ENCODE results near the gene ZNF648.

Gene ZNF648

GRCh38 chr1:182062223-182062622, 711 bp upstream of the ZNF648 start:
- Histone ChIP-seq H3K9me3 (no peaks in the 10 kb centered on the region), H3K4me3 (no peak overlapping the region), H3K4me1 (no peaks in the 10 kb centered on the region), H3K27ac (no peak overlapping the region), H3K36me3 (no peaks in the 10 kb centered on the region), H3K27me3 (peaks cover 0 to 27% of the 10 kb centered on the region in 2 donors)
- TF ChIP-seq CTCF (IDR thresholded peaks at IDR 0.05), result no peak
- DNase-seq, result no peak
- intact Hi-C loops (cut with DNase I; ENCODE audit: low total_unique reads), result no loop called here

GRCh38 chr1:182060877-182061276, 635 bp downstream of the ZNF648 start:
- no peak for TF ChIP-seq CTCF (IDR thresholded peaks at IDR 0.05)
- DNase-seq, result no peak
- no peaks in the 10 kb centered on the region for H3K9me3 ChIP-seq
- peaks cover 0 to 34% of the 10 kb centered on the region in 2 donors for H3K27me3 ChIP-seq
- no peaks in the 10 kb centered on the region for H3K4me1 ChIP-seq
- H3K27ac ChIP-seq, result no peak overlapping the region
- intact Hi-C loops (cut with DNase I; ENCODE audit: low total_unique reads), result no loop called here
- H3K36me3 ChIP-seq, result no peaks in the 10 kb centered on the region
- H3K4me3 ChIP-seq, result no peak overlapping the region

- H3K4me1 ChIP-seq, result no peaks in the 10 kb centered on the region
- H3K9me3 ChIP-seq, result no peaks in the 10 kb centered on the region
- no peak for DNase-seq
- H3K27ac ChIP-seq, result no peak overlapping the region
- no peak for TF ChIP-seq CTCF (IDR thresholded peaks at IDR 0.05)
- intact Hi-C loops (cut with DNase I; ENCODE audit: low total_unique reads), result loop anchor here (10.0 kb wide), 1 partner anchor 575 kb away; the partner anchor contains the start of gene CACNA1E
- no peaks in the 10 kb centered on the region for H3K36me3 ChIP-seq
- H3K27me3 ChIP-seq, result peaks cover 0 to 34% of the 10 kb centered on the region in 2 donors
- H3K4me3 ChIP-seq, result no peak overlapping the region
Measured at GRCh38 chr1:182059936-182060335, 1.6 kb downstream of the ZNF648 start.

- no peak for TF ChIP-seq CTCF (IDR thresholded peaks at IDR 0.05)
- Histone ChIP-seq H3K27me3 (peaks cover 0 to 38% of the 10 kb centered on the region in 2 donors), H3K9me3 (no peaks in the 10 kb centered on the region), H3K4me3 (no peak overlapping the region), H3K4me1 (no peaks in the 10 kb centered on the region), H3K27ac (no peak overlapping the region), H3K36me3 (no peaks in the 10 kb centered on the region)
- no peak for DNase-seq
- intact Hi-C loops (cut with DNase I; ENCODE audit: low total_unique reads), result loop anchor here (10.0 kb wide), 1 partner anchor 572 kb away; the partner anchor contains the start of gene CACNA1E
Measured at GRCh38 chr1:182056601-182057366, 4.7 kb downstream of the ZNF648 start.

- Histone ChIP-seq H3K9me3 (no peaks in the 10 kb centered on the region), H3K27ac (no peak overlapping the region), H3K4me3 (no peak overlapping the region), H3K4me1 (no peaks in the 10 kb centered on the region), H3K36me3 (no peaks in the 10 kb centered on the region), H3K27me3 (peaks cover 0 to 34% of the 10 kb centered on the region in 2 donors)
- DNase-seq, result peak in 1 of 2 donors; percentile 56
- TF ChIP-seq CTCF (IDR thresholded peaks at IDR 0.05), result peak; percentile 27 to 28
- intact Hi-C loops (cut with DNase I; ENCODE audit: low total_unique reads), result loop anchor here (10.0 kb wide), 1 partner anchor 570 kb away; the partner anchor contains the start of gene CACNA1E
Measured at GRCh38 chr1:182054698-182055326, 6.7 kb downstream of the ZNF648 start.

Data from tibial artery (tissue), 4 donors.